Epithelial cell of esophagus (primary cell): ENCODE data around the gene ZNF718.
A peak's percentile ranks its signal among the peaks of the same experiment; 100 is the strongest.
"Not testable (repeated sequence)": the region's sequence is repeated elsewhere in the genome, so short reads cannot be mapped to it uniquely, and the experiment has no call there.

Source experiments
- DNase-seq: peaks from one replicate; pipeline ENCODE4 v3.0.0; 2010; ENCODE audit warnings: low read depth
- H3K4me3 ChIP-seq: 2 replicates; pipeline ENCODE4 v1.5.1; 2011; ENCODE audit warnings: mild to moderate bottlenecking, low read length, control low read depth
- CTCF ChIP-seq: IDR thresholded peaks from 2 replicates; pipeline ENCODE4 v1.5.1; 2011; ENCODE audit warnings: low read depth, mild to moderate bottlenecking, low read length, control low read depth, inconsistent platforms; ENCODE audit not compliant: insufficient read depth; ENCODE audit errors: missing control alignments

The ZNF718 gene

GRCh38 chr4:188091-188490 is 63.8 kb downstream of the ZNF718 start:
- TF ChIP-seq CTCF, result no peak
- no peak overlapping the region for H3K4me3 ChIP-seq
- no peak for DNase-seq

- not testable (repeated sequence) for H3K4me3 ChIP-seq
- DNase-seq, result peak; percentile 38
Observed at GRCh38 chr4:195159-195558, 70.9 kb downstream of the ZNF718 start.

GRCh38 chr4:200936-201335 is 76.6 kb downstream of the ZNF718 start:
- no peak for TF ChIP-seq CTCF
- H3K4me3 ChIP-seq, result no peak overlapping the region
- no peak for DNase-seq

GRCh38 chr4:202822-203221 is 78.5 kb downstream of the ZNF718 start:
- H3K4me3 ChIP-seq, result not testable (repeated sequence)

GRCh38 chr4:205097-205756 is 80.9 kb downstream of the ZNF718 start:
- no peak overlapping the region for H3K4me3 ChIP-seq
- TF ChIP-seq CTCF, result no peak
- DNase-seq, result no peak

More at GRCh38 chr4:202822-203221, 78.5 kb downstream of the ZNF718 start:
- DNase-seq, result not testable (repeated sequence)

GRCh38 chr4:206054-206453 is 81.8 kb downstream of the ZNF718 start:
- no peak for TF ChIP-seq CTCF
- H3K4me3 ChIP-seq, result no peak overlapping the region
- no peak for DNase-seq

GRCh38 chr4:208416-209096 is 84.3 kb downstream of the ZNF718 start:
- DNase-seq, result peak; percentile 41
- not testable (repeated sequence) for H3K4me3 ChIP-seq

- TF ChIP-seq CTCF, result no peak
- peak; percentile 2 for DNase-seq
- H3K4me3 ChIP-seq, result no peak overlapping the region
Observed at GRCh38 chr4:211033-211511, 86.8 kb downstream of the ZNF718 start.
